GM19395 (cell line): ENCODE results near the gene MICOS13.
"Not testable (repeated sequence)": the region's sequence is repeated elsewhere in the genome, so short reads cannot be mapped to it uniquely, and the experiment has no call there.

Experiments
- ATAC-seq: cut with Tn5 transposase; IDR thresholded peaks from one replicate; pipeline ENCODE4 v1.9.1; 2021; ENCODE audit warnings: mild to moderate bottlenecking, moderate library complexity; ENCODE audit not compliant: unreplicated experiment

The MICOS13 gene

GRCh38 chr19:5680437-5681368 is at the start of gene MICOS13, which contains the start of gene HSD11B1L:
TSS of gene MICOS13 (minus strand) at chr19:5680516. CDS start at chr19:5680486, 30 bp downstream.
TSS of gene HSD11B1L (plus strand) at chr19:5681027. CDS start at chr19:5684833, 3,806 bp downstream.
- ATAC-seq: peak; percentile 88

GRCh38 chr19:5727453-5728050 is 47.2 kb upstream of the MICOS13 start:
- no peak for ATAC-seq

- peak; percentile 79 for ATAC-seq
These were observed 39.9 kb upstream of the MICOS13 start, which contains the start of the genes CATSPERD and LONP1 for GRCh38 chr19:5719961-5720790. TSS of gene CATSPERD (plus strand) at chr19:5720637. CDS start at chr19:5720738, 101 bp downstream. TSS of gene LONP1 (minus strand) at chr19:5720146. CDS start at chr19:5720132, 14 bp downstream.

- peak; percentile 1 for ATAC-seq
These were observed 39.1 kb upstream of the MICOS13 start for GRCh38 chr19:5719274-5719960.

GRCh38 chr19:5718579-5719273 is 38.4 kb upstream of the MICOS13 start:
- no peak for ATAC-seq

GRCh38 chr19:5718037-5718578 is 37.8 kb upstream of the MICOS13 start:
- no peak for ATAC-seq

GRCh38 chr19:5717215-5717935 is 37.1 kb upstream of the MICOS13 start:
- ATAC-seq: no peak

- no peak for ATAC-seq
These were observed 34.5 kb upstream of the MICOS13 start for GRCh38 chr19:5714816-5715215.

- ATAC-seq: no peak
These were observed 32.9 kb upstream of the MICOS13 start for GRCh38 chr19:5713228-5713627.

- no peak for ATAC-seq
These were observed 31.4 kb upstream of the MICOS13 start for GRCh38 chr19:5711713-5712161.

- no peak for ATAC-seq
These were observed 30.7 kb upstream of the MICOS13 start for GRCh38 chr19:5711025-5711424.

GRCh38 chr19:5707576-5708575 is 27.6 kb upstream of the MICOS13 start:
- ATAC-seq: no peak

GRCh38 chr19:5706876-5707573 is 26.7 kb upstream of the MICOS13 start:
- no peak for ATAC-seq

- no peak for ATAC-seq
These were observed 25.2 kb upstream of the MICOS13 start for GRCh38 chr19:5705552-5705951.

- ATAC-seq: no peak
These were observed 23.8 kb upstream of the MICOS13 start for GRCh38 chr19:5703819-5704818.

- not testable (repeated sequence) for ATAC-seq
These were observed 21.7 kb upstream of the MICOS13 start for GRCh38 chr19:5702053-5702410.
